Stimulated activated CD4-positive, alpha-beta T cell treated with anti-CD3 and anti-CD28 coated beads, Interleukin-15, amount 100 ng/mL, for 1 hour (primary cell): ENCODE measurements around the gene CCDC97.
"Not testable (repeated sequence)": the region's sequence is repeated elsewhere in the genome, so short reads cannot be mapped to it uniquely, and the experiment has no call there.

Experiments used
- DNase-seq, 2 donors: peaks; one replicate each; pipeline ENCODE4 v3.0.0-alpha.2; 2020; ENCODE audit warnings: low read depth in 1 of 2, low spot score in 1 of 2

Gene CCDC97

DNA sequence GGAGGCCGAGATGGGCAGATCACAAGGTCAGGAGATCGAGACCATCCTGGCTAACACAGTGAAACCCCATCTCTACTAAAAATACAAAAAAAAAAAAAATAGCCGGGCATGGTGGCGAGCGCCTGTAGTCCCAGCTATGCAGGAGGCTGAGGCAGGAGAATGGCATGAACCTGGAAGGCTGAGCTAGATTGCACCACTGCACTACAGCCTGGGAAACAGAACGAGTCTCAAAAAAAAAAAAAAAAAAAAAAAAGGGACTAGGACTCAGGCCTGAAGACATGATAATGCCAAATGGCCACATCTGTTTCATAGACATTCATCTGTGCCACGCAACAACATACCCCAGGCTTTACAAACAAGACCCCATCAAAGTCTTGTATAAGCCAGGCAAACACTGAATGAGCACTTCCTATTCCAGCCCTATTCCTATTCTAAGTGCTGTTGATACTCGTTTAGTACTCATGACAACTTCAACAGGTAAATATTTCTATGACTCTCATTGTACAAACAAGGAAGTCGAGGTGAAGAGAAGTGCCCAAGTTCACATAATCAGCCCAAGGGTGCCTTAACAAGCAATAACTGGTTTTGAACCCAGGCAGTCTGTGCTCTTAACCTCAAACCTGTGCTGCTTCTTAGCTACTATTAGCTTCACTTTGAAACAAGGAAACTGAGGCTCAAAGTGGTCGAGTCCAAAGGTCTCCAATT, 52.3 kb downstream of the CCDC97 start:
- DNase-seq, result no peak

- no peak for DNase-seq
These were observed 53.4 kb downstream of the CCDC97 start for GRCh38 chr19:41363371-41363752.

- DNase-seq, result peak; percentile 94 to 96
These were observed 54.0 kb downstream of the CCDC97 start, which contains the start of gene B9D2 for GRCh38 chr19:41363753-41364523. TSS of gene B9D2 (minus strand) at chr19:41364149. CDS start at chr19:41363519, 630 bp downstream.

GRCh38 chr19:41364524-41365391, 54.8 kb downstream of the CCDC97 start:
- DNase-seq, result no peak

GRCh38 chr19:41366089-41366488, 56.1 kb downstream of the CCDC97 start:
- DNase-seq, result no peak

DNA sequence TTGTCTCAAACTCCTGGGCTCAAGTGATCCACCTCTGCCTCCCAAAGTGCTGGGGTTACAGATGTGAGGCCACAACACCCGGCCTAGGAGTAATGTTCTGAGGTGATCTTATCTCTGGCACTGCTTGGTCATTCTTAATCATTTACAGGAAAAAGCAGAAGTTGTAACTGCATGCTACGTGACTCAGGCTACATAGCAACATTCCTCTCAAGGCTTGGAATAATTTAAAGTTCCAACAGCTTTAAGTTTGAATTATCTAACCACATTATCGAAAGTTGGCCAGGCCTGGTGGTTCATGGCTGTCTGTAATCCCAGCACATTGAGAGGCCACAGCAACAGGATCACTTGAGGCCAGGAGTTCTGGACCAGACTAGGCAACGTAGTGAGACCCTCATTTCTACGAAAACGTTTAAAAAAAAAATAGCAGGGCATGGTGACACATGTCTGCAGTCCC, 57.9 kb downstream of the CCDC97 start:
- DNase-seq, result no peak

- no peak for DNase-seq
These were observed 59.8 kb downstream of the CCDC97 start for GRCh38 chr19:41369769-41370168.

GRCh38 chr19:41371119-41371518, 61.1 kb downstream of the CCDC97 start:
- not testable (repeated sequence) for DNase-seq

DNA sequence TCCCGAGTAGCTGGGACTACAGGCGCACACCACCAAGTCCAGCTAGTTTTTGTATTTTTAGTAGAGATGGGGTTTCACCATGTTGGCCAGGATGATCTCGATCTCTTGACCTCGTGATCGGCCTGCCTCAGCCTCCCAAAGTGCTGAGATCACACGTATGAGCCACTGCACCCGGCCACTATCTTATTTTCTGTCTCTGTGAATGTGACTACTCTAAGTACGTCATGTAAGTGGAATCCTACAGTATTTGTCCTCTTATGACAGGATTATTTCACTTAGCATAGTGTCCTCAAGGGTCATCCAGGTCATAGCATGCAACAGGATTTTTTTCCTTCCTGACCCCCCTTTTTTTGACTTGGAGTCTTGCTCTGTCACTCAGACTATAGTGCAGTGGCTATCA, 61.6 kb downstream of the CCDC97 start:
- no peak for DNase-seq

GRCh38 chr19:41372501-41372900, 62.5 kb downstream of the CCDC97 start:
- no peak for DNase-seq

GRCh38 chr19:41373993-41374392, 64.0 kb downstream of the CCDC97 start:
- DNase-seq, result no peak
